HG03558 (cell line): Measurements from ENCODE around the gene PDE11A.

Source experiments
- ATAC-seq: cut with Tn5 transposase; IDR thresholded peaks from one replicate; pipeline ENCODE4 v1.9.1; 2021; ENCODE audit warnings: moderate number of reproducible peaks; ENCODE audit not compliant: unreplicated experiment; ENCODE audit errors: extremely low read depth

The PDE11A gene

GRCh38 chr2:177930916-177931315 is 141.7 kb downstream of the PDE11A start:
- ATAC-seq, result no peak

- no peak for ATAC-seq
Measured at GRCh38 chr2:177929662-177930522, 142.7 kb downstream of the PDE11A start.

GRCh38 chr2:177923323-177923722 is 149.3 kb downstream of the PDE11A start:
- ATAC-seq, result no peak

- no peak for ATAC-seq
Measured at GRCh38 chr2:177921726-177922125, 150.9 kb downstream of the PDE11A start.

GRCh38 chr2:177917169-177917568 is 155.4 kb downstream of the PDE11A start:
- no peak for ATAC-seq

- ATAC-seq, result no peak
Measured at GRCh38 chr2:177916342-177916741, 156.2 kb downstream of the PDE11A start.

- ATAC-seq, result no peak
Measured at GRCh38 chr2:177914247-177914646, 158.3 kb downstream of the PDE11A start.

GRCh38 chr2:177909962-177910361 is 162.6 kb downstream of the PDE11A start:
- ATAC-seq, result no peak

GRCh38 chr2:177908824-177909223 is 163.8 kb downstream of the PDE11A start:
- ATAC-seq, result no peak

GRCh38 chr2:177908182-177908581 is 164.4 kb downstream of the PDE11A start:
- no peak for ATAC-seq

GRCh38 chr2:177906041-177906718 is 166.4 kb downstream of the PDE11A start:
- peak; percentile 80 for ATAC-seq

- ATAC-seq, result no peak
Measured at GRCh38 chr2:177905640-177906039, 166.9 kb downstream of the PDE11A start.

- ATAC-seq, result no peak
Measured at GRCh38 chr2:177902395-177903163, 170.0 kb downstream of the PDE11A start.

GRCh38 chr2:177900082-177900481 is 172.5 kb downstream of the PDE11A start:
- ATAC-seq, result no peak

GRCh38 chr2:177897278-177897677 is 175.3 kb downstream of the PDE11A start:
- no peak for ATAC-seq

- ATAC-seq, result no peak
Measured at GRCh38 chr2:177896587-177896986, 176.0 kb downstream of the PDE11A start.

- ATAC-seq, result no peak
Measured at GRCh38 chr2:177894546-177894945, 178.0 kb downstream of the PDE11A start.

GRCh38 chr2:177893880-177894279 is 178.7 kb downstream of the PDE11A start:
- no peak for ATAC-seq

- ATAC-seq, result no peak
Measured at GRCh38 chr2:177891533-177891932, 181.0 kb downstream of the PDE11A start.

GRCh38 chr2:177889818-177890460 is 182.6 kb downstream of the PDE11A start:
- ATAC-seq, result no peak
